ENCODE measurements around the gene TCERG1L.

GRCh38 chr10:131132681-131133080 lies 178.8 kb downstream of the TCERG1L start:
- TF ChIP-seq FOXM1 (IDR thresholded peaks at IDR 0.05; ENCODE audit: low read depth) (no peak), CTCF (IDR thresholded peaks at IDR 0.05) (no peak), POLR2AphosphoS5 (IDR thresholded peaks at IDR 0.05; ENCODE audit: low read depth, low read length) (no peak), TAF1 (IDR thresholded peaks at IDR 0.05; ENCODE audit: borderline replicate concordance, low read depth, low read length) (no peak), EZH2phosphoT487 (IDR thresholded peaks at IDR 0.05; ENCODE audit: borderline replicate concordance, low read depth) (no peak), TEAD4 (IDR thresholded peaks at IDR 0.05; ENCODE audit: borderline replicate concordance, insufficient read depth) (no peak)
